ENCODE results near the gene KCNJ10. TPM values are rescaled to one million over a fixed set of nuclear protein-coding genes. Genes with fewer than 3 reads are reported as not detected.

KCNJ10 gene
- total and polyA plus RNA-seq, 2 of the 13 experiments (the other 11 are each of a cell fraction or from before 2014, with no cell fraction given) = 4.4 to 10.3 TPM

DNA sequence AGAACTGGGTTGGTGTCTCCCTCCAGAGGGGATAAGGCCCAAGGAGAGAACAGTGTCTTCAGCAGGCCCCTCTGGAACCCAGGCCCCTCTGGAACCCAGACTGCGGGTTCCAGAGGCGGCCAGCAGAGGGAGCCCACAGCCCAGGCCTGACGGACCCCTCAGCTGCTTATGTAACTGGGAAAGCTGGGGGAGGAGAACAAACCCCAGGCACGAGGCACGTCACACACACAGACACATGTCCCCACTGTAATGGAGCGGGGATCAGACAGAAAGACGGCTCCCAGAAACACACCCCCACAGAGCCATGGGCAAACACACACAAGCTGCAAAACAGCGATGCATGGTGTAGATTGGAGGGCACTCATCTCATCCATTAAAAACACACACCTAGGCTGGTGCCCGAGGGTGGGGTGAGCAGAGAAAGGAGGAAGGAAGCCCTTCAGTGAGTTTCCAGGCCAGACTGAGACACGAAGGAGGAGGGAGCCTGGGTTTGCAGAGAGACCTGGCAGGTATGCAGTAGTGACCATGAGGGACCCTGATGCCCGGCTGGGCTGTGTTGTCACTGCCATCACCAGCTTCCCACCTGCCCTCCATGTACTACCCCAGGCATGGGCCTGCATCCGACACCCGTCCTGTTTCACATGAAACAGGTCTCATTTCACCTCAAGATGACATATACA lies 31.2 kb upstream of the KCNJ10 start (continued):
- TF ChIP-seq PAWR (CRISPR knock-in tag; IDR thresholded peaks at IDR 0.05; ENCODE audit: borderline replicate concordance) = no peak
- TF ChIP-seq ZFP37 (CRISPR knock-in tag; IDR thresholded peaks at IDR 0.05; ENCODE audit: borderline replicate concordance) = no peak
- no peak for TF ChIP-seq TEAD2 (CRISPR knock-in tag; IDR thresholded peaks at IDR 0.05)
- TF ChIP-seq, protein P1, sequence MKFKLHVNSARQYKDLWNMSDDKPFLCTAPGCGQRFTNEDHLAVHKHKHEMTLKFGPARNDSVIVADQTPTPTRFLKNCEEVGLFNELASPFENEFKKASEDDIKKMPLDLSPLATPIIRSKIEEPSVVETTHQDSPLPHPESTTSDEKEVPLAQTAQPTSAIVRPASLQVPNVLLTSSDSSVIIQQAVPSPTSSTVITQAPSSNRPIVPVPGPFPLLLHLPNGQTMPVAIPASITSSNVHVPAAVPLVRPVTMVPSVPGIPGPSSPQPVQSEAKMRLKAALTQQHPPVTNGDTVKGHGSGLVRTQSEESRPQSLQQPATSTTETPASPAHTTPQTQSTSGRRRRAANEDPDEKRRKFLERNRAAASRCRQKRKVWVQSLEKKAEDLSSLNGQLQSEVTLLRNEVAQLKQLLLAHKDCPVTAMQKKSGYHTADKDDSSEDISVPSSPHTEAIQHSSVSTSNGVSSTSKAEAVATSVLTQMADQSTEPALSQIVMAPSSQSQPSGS (CRISPR knock-in tag; IDR thresholded peaks at IDR 0.05) = peak; percentile 61; the same call in 1 of the 2 replicates
- TF ChIP-seq ZNF235 (CRISPR knock-in tag; IDR thresholded peaks at IDR 0.05; ENCODE audit: borderline replicate concordance) = no peak
- no peak for TF ChIP-seq ZNF775 (CRISPR knock-in tag; IDR thresholded peaks at IDR 0.05; ENCODE audit: borderline replicate concordance)
- TF ChIP-seq, protein P2, sequence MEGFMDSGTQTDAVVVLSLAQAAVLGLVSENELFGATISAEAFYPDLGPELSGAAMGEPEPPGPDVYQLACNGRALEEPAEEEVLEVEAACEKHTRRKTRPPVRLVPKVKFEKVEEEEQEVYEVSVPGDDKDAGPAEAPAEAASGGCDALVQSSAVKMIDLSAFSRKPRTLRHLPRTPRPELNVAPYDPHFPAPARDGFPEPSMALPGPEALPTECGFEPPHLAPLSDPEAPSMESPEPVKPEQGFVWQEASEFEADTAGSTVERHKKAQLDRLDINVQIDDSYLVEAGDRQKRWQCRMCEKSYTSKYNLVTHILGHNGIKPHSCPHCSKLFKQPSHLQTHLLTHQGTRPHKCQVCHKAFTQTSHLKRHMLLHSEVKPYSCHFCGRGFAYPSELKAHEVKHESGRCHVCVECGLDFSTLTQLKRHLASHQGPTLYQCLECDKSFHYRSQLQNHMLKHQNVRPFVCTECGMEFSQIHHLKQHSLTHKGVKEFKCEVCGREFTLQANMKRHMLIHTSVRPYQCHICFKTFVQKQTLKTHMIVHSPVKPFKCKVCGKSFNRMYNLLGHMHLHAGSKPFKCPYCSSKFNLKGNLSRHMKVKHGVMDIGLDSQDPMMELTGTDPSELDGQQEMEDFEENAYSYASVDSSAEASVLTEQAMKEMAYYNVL (CRISPR knock-in tag; IDR thresholded peaks at IDR 0.05; ENCODE audit: borderline replicate concordance) = no peak
- no peak for TF ChIP-seq MED8 (CRISPR knock-in tag; IDR thresholded peaks at IDR 0.05; ENCODE audit: insufficient replicate concordance)
- TF ChIP-seq HOXA5 (CRISPR knock-in tag; IDR thresholded peaks at IDR 0.05) = no peak
- peak; percentile 43; the same call in 1 of the 2 replicates for TF ChIP-seq POLR2AphosphoS5 (IDR thresholded peaks at IDR 0.05; ENCODE audit: low read depth, low read length)
- 0 out of 2 replicates have a peak, but pooled peaks have one; percentile 42 for TF ChIP-seq ARNT2 (CRISPR knock-in tag; IDR thresholded peaks at IDR 0.05; ENCODE audit: low read depth)
- no peak for TF ChIP-seq NCOA1 (CRISPR knock-in tag; IDR thresholded peaks at IDR 0.05)
- TF ChIP-seq TAF1 (CRISPR knock-in tag; IDR thresholded peaks at IDR 0.05) = no peak
- no peak for TF ChIP-seq RFX3 (CRISPR knock-in tag; IDR thresholded peaks at IDR 0.05)
- TF ChIP-seq, protein P3, sequence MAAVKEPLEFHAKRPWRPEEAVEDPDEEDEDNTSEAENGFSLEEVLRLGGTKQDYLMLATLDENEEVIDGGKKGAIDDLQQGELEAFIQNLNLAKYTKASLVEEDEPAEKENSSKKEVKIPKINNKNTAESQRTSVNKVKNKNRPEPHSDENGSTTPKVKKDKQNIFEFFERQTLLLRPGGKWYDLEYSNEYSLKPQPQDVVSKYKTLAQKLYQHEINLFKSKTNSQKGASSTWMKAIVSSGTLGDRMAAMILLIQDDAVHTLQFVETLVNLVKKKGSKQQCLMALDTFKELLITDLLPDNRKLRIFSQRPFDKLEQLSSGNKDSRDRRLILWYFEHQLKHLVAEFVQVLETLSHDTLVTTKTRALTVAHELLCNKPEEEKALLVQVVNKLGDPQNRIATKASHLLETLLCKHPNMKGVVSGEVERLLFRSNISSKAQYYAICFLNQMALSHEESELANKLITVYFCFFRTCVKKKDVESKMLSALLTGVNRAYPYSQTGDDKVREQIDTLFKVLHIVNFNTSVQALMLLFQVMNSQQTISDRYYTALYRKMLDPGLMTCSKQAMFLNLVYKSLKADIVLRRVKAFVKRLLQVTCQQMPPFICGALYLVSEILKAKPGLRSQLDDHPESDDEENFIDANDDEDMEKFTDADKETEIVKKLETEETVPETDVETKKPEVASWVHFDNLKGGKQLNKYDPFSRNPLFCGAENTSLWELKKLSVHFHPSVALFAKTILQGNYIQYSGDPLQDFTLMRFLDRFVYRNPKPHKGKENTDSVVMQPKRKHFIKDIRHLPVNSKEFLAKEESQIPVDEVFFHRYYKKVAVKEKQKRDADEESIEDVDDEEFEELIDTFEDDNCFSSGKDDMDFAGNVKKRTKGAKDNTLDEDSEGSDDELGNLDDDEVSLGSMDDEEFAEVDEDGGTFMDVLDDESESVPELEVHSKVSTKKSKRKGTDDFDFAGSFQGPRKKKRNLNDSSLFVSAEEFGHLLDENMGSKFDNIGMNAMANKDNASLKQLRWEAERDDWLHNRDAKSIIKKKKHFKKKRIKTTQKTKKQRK (IDR thresholded peaks at IDR 0.05; ENCODE audit: low read length) = no peak
- TF ChIP-seq SMC3 (IDR thresholded peaks at IDR 0.05; ENCODE audit: low read length) = peak; percentile 68
- no peak for TF ChIP-seq FOXC1 (CRISPR knock-in tag; IDR thresholded peaks at IDR 0.05; ENCODE audit: borderline replicate concordance)
- TF ChIP-seq NFYC (CRISPR knock-in tag; IDR thresholded peaks at IDR 0.05) = no peak
- TF ChIP-seq ZFAT (CRISPR knock-in tag; conservative IDR thresholded peaks at IDR 0.05) = no peak
- TF ChIP-seq, protein P4, sequence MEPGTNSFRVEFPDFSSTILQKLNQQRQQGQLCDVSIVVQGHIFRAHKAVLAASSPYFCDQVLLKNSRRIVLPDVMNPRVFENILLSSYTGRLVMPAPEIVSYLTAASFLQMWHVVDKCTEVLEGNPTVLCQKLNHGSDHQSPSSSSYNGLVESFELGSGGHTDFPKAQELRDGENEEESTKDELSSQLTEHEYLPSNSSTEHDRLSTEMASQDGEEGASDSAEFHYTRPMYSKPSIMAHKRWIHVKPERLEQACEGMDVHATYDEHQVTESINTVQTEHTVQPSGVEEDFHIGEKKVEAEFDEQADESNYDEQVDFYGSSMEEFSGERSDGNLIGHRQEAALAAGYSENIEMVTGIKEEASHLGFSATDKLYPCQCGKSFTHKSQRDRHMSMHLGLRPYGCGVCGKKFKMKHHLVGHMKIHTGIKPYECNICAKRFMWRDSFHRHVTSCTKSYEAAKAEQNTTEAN (CRISPR knock-in tag; conservative IDR thresholded peaks at IDR 0.05) = peak; percentile 70; the same call in 1 of the 2 replicates
- TF ChIP-seq ZNF776 (CRISPR knock-in tag; IDR thresholded peaks at IDR 0.05) = no peak

Measured in HepG2 (cell line).